Measurements from ENCODE around the gene CCDC117.

CCDC117 gene

DNA sequence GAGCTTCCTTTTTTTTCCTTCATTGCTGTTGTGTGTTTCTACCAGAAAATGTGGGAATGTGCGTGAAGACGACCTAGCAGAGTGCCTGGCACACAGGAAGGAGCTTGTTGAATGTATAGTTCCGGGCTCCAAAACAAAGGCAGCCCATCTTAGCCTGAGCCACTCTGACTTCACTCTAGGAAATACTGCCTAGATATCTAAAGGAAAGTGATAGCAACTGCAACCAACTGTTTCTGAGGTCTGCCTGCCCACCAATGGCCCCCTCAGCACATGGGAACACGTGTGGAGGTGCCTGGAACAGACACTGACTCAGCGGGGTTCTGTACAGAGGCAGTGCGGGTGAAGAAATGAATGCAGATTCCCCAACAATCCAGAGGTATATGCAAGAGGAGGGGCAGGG is 42.6 kb downstream of the CCDC117 start:
- TF ChIP-seq, protein P1, sequence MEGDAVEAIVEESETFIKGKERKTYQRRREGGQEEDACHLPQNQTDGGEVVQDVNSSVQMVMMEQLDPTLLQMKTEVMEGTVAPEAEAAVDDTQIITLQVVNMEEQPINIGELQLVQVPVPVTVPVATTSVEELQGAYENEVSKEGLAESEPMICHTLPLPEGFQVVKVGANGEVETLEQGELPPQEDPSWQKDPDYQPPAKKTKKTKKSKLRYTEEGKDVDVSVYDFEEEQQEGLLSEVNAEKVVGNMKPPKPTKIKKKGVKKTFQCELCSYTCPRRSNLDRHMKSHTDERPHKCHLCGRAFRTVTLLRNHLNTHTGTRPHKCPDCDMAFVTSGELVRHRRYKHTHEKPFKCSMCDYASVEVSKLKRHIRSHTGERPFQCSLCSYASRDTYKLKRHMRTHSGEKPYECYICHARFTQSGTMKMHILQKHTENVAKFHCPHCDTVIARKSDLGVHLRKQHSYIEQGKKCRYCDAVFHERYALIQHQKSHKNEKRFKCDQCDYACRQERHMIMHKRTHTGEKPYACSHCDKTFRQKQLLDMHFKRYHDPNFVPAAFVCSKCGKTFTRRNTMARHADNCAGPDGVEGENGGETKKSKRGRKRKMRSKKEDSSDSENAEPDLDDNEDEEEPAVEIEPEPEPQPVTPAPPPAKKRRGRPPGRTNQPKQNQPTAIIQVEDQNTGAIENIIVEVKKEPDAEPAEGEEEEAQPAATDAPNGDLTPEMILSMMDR (IDR thresholded peaks at IDR 0.05; ENCODE audit: low read depth, low read length), result no peak
- no peak overlapping the region for H3K4me3 ChIP-seq (ENCODE audit: low read depth, low read length)
- DNase-seq (ENCODE audit: low read depth, low spot score), result no peak
- in situ Hi-C loops (cut with HindIII; ENCODE audit: low sequenced_read_pairs), result no loop called here

DNA sequence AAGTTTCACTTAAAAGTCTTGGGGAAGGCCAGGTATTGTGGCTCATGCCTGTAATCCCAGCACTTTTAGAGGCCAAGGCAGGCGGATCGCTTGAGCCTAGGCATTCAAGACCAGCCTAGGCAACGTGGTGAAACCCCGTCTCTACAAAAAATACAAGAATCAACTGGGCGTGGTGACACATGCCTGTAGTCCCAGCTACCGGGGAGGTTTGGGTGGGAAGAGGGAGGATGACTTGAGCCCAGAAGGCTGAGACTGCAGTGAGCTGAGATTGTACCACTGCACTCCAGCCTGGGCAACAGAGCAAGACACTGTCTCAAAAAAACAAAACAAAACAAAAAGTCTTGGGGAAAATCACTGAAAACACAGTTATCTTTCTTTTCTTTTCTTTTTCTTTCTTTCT is 43.2 kb downstream of the CCDC117 start:
- in situ Hi-C loops (cut with HindIII; ENCODE audit: low sequenced_read_pairs), result no loop called here
- TF ChIP-seq, protein P1 (IDR thresholded peaks at IDR 0.05; ENCODE audit: low read depth, low read length), result no peak
- DNase-seq (ENCODE audit: low read depth, low spot score), result no peak
- H3K4me3 ChIP-seq (ENCODE audit: low read depth, low read length), result no peak overlapping the region

DNA sequence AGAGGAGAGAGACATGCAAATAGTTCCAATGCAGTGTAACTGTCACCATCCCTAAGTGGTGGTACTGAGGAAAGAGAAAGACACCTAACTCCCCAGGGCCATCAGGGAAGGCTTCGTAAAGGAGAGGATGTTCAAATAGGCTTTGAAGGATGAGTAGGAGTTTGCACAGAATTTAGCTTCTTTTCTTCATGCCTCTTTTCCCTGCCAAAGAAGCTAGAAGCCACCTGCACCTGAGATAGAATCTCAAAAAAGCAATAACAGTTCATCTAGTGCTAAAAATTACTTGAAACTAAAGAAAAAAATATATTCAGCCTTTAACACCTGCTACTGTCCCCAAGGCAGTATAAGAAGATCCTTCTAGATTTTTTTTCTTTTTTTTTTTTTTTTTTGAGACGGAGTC is 44.6 kb downstream of the CCDC117 start:
- no peak overlapping the region for H3K4me3 ChIP-seq (ENCODE audit: low read depth, low read length)
- TF ChIP-seq, protein P1 (IDR thresholded peaks at IDR 0.05; ENCODE audit: low read depth, low read length), result no peak
- in situ Hi-C loops (cut with HindIII; ENCODE audit: low sequenced_read_pairs), result no loop called here
- DNase-seq (ENCODE audit: low read depth, low spot score), result no peak

DNA sequence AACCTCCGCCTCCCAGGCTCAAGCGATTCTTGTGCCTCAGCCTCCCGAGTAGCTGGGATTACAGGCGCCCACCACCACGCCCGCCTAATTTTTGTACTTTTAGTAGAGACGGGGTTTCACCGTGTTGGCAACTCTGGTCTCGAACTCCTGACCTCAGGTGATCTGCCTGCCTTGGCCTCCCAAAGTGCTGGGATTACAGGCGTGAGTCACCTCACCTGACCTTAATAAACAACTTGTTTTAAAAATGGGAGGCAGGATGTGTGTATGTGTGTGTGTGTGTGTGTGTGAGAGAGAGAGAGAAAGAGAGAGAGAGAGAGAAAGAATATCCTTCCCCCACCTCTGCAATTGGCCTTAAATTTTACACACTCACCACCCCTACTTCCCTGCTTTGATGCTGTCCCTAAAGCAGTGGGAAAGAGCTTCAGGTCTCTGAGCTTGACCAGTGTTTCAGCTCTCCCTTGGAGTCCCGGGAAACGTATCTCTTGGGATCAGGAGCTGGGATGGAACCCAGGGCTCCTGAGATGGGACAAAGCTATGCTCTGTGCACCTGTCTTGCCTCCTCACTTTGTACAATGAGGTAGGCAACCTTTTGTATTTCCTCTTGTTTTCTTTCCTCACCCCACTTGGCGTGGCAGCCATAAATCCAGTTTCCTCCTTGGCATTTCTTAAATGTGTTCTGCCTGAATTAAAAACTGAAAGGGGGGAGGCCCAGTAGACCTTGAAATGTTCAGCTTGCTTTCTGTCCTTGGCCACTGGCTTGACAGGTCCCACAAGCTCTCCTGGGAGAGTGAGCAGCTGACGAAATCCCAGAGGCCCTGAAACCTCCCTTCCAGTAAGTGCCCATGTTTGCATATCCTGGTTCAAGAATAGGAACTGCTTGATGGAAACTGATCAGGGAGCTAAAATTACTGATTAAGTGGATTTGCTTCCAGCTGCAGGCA is 45.7 kb downstream of the CCDC117 start:
- TF ChIP-seq, protein P1 (IDR thresholded peaks at IDR 0.05; ENCODE audit: low read depth, low read length), result no peak

DNA sequence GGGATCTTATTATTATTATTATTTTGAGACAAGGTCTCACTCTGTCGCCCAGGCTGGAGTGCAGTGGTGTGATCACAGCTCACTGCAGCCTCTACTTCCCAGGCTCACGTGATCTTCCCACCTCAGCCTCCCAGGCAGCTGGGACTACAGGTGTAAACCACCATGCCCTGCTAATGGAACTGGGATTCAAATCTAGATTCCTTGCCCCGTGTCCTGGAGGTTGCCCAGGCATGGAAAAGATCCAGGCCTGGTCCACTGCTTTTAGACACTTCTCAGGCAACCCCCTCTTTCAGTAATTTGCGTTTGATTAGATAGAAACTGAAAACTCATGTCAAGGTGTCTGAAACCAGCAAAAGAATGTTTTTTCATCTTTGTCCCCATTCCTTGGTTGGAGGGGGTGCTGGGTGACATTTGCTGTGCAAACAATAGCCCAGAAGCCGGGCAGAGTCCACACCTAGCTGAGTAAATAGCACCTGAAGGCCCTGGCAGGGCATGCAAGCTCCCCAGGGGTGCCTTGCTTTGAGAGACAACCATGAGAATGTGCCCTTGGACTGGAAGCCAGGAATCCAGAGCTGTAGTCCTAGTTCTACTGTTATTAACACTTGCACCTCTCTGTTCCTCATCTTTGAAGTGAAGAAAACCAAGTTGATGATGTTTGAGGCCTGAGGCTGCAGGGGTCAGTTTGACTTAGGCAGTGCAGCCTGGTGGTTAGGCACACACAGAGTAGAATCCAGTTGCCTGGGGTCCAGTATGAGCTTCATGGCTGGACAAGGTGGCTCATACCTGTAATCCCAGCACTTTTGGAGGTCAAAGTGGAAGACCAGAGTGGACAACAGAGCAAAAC is 47.0 kb downstream of the CCDC117 start:
- H3K4me3 ChIP-seq (ENCODE audit: low read depth, low read length), result no peak overlapping the region
- in situ Hi-C loops (cut with HindIII; ENCODE audit: low sequenced_read_pairs), result no loop called here
- DNase-seq (ENCODE audit: low read depth, low spot score), result no peak
- TF ChIP-seq, protein P1 (IDR thresholded peaks at IDR 0.05; ENCODE audit: low read depth, low read length), result no peak

More for the DNA sequence above, 45.7 kb downstream of the CCDC117 start:
- in situ Hi-C loops (cut with HindIII; ENCODE audit: low sequenced_read_pairs), result no loop called here
- H3K4me3 ChIP-seq (ENCODE audit: low read depth, low read length), result no peak overlapping the region
- no peak for DNase-seq (ENCODE audit: low read depth, low spot score)

DNA sequence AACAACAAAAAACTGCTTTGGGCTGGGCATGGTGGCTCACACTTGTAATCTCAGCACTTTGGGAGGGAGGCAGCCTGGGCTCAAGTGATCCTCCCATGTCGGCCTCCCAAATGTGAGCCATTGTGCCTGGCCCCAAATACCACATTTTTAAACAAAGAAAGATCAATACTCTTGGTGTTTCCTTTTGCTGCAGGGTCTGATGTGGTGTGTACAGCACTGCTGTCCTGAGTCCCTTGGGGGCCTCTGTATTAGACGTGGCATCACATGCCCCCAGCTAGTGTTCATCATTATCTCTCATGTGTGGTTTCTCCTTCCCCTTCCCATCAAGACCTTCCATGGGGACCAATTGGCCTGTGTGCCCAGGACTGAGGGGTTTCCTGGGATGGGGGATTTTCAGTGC is 48.4 kb downstream of the CCDC117 start:
- no peak overlapping the region for H3K4me3 ChIP-seq (ENCODE audit: low read depth, low read length)
- TF ChIP-seq, protein P1 (IDR thresholded peaks at IDR 0.05; ENCODE audit: low read depth, low read length), result no peak
- DNase-seq (ENCODE audit: low read depth, low spot score), result no peak
- in situ Hi-C loops (cut with HindIII; ENCODE audit: low sequenced_read_pairs), result no loop called here
